ENCODE measurements around the gene RNF213. TPM values are rescaled to one million over a fixed set of nuclear protein-coding genes. Genes with fewer than 3 reads are reported as not detected.

The RNF213 gene
- total RNA-seq, 2 experiments from 2014 or later: 152 TPM

DNA sequence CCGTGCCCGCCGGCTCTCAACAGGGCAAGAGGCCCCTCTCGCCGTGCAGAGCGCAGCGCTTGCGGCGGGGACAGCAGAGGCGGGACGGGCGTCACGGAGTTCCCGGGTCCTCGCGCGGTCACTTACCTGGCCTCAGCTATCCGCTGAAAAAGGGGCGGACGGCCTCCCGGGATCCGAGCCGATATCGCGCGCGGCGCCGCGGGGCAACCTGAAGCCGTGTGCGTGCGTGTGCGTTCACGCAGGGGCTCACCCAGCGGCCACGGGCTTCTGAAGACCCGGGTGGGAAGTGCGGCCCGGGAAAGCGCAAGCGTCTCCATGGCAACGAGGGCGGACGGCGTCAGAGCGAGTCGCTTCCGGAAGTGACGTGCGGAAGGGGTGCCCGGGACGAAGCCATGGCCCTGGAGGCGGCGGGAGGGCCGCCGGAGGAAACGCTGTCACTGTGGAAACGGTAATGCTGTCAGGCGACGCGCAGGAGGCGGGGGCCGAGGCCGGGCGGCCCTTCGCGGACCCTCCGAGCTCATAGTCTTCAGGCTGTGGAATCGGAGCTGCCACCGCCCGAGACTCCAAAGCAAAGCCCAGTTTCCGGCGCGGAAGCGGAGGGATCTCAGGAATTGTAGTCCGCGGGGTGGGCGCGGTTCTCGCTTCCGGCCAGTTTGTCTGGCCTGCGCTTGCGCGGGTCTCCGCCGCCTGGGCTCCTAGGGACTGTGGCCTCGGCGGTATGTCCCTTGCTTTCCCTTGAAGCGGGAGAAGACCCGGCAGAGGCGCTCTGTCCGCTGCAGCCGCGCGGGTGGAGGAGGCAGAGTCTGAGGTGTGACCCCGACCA lies 154.4 kb downstream of the RNF213 start, which contains the start of gene ENDOV:
Gene ENDOV, plus strand, starts transcription at position 365 of the 823 bp plus-strand sequence. Its CDS starts 28 bp downstream, at position 393.
- CTCF ChIA-PET: interaction anchor here (1.0 to 2.6 kb wide), 3 partner anchors 13 to 578 kb away, joined by 3 to 10 read pairs (median 3); no protein-coding TSS in a partner anchor
- POLR2A ChIA-PET: no interaction called here

GRCh38 chr17:80415626-80416137 lies 155.0 kb downstream of the RNF213 start:
- POLR2A ChIA-PET: no interaction called here
- CTCF ChIA-PET: interaction anchor here (1.0 to 2.6 kb wide), 3 partner anchors 12 to 577 kb away, joined by 3 to 10 read pairs (median 3); no protein-coding TSS in a partner anchor

- ChIA-PET POLR2A (no interaction called here), CTCF (interaction anchor here (1.0 to 2.6 kb wide), 3 partner anchors 11 to 576 kb away, joined by 3 to 10 read pairs (median 3); no protein-coding TSS in a partner anchor)
Observed at GRCh38 chr17:80416260-80416939, 155.7 kb downstream of the RNF213 start.

GRCh38 chr17:80416940-80417293 lies 156.3 kb downstream of the RNF213 start:
- CTCF ChIA-PET: interaction anchor here (2.6 kb wide), 1 partner anchor 11 kb away, joined by 10 read pairs; no protein-coding TSS in a partner anchor
- POLR2A ChIA-PET: no interaction called here

DNA sequence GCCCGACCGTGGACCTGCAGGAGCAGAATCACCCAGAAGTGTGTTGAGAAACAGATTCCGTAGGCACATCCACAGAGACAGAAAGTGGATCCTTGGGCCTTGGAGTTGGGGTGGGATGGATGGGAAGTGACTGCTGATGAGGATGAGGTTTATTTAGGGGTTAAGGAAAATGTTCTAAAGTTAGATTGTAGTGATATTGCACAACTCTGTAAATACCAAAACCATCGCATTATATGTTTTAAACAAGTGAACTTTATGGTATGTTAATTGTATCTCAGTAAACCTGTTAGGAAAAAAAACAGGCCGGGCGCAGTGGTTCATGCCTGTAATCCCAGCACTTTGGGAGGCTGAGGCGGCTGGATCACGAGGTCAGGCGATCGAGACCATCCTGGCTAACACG lies 157.9 kb downstream of the RNF213 start:
- CTCF ChIA-PET: interaction anchor here (1.0 kb wide), 1 partner anchor 8 kb away, joined by 3 read pairs; no protein-coding TSS in a partner anchor

DNA sequence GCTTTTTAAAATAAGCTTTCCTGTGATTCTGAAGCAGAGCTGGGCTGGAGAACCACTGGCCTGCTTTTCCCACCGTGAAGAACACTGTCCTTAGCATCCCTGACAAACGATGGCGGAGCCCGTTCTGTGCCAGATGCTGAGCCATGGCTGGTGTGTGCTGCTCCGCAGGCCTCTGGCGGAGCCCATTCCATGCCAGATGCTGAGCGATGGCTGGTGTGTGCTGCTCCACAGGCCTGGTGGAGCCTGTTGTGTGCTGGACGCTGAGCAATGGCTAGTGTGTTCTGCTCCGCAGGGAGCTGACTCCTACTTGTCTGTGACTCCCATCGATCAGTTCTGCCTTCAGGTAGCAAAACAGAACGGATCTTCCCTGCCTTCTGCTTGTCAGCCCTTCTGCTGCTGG lies 158.6 kb downstream of the RNF213 start:
- ChIA-PET CTCF (interaction anchor here (0.7 to 1.0 kb wide), 2 partner anchors 12 to 266 kb away, joined by 3 read pairs; no protein-coding TSS in a partner anchor), POLR2A (no interaction called here)

More for the DNA sequence above, 157.9 kb downstream of the RNF213 start:
- POLR2A ChIA-PET: no interaction called here

DNA sequence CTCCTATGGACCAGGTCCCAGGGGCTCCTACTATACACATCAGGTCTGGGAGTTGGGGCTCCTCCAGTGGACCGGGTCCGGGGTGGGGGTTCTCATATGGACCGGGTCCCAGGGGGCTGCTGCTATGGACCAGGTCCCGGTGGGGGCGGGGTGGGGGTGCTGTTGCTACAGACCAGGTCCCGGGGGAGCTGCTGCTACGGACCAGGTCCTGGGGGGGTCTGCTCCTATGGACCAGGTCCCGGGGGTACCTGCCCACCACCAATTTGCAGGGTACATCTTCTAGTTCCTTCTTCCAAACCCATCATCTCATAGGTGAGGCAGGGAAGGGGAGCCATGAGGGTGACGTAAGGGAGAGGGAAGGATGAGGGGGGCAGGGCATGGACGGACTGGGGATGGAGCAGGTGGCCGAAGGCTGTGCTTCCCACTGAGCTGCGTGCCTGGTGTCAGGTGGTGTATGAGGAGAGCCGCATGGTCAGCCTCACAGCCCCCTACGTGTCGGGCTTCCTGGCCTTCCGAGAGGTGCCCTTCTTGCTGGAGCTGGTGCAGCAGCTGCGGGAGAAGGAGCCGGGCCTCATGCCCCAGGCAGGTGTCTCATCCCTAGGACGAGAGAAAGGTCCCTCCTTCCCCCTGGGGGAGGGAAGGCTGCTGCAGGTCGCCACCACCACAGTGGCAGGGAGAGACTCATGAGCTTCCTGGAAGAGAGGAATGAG lies 160.9 kb downstream of the RNF213 start:
- ChIA-PET CTCF (no interaction called here), POLR2A (no interaction called here)

DNA sequence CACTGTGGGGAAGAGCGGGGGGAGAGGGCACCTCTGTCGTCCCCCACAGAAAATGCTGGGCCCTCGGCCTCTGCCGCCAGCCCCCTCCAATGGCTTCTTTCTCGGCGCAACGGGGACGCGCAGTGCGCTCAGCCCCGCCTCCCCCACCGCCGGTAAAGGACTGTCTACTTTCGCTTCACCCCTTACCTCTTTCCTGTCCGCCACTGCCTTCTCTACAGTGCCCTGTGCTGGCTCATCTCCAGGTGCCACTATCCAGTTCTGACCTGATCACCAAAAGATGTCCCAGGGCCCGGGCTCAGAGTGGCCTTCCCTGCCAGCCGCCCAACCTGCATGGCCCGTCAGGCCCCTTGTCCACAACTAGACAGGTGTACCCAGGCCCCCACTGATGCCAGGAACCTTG lies 161.6 kb downstream of the RNF213 start:
- POLR2A ChIA-PET: no interaction called here
- CTCF ChIA-PET: no interaction called here

DNA sequence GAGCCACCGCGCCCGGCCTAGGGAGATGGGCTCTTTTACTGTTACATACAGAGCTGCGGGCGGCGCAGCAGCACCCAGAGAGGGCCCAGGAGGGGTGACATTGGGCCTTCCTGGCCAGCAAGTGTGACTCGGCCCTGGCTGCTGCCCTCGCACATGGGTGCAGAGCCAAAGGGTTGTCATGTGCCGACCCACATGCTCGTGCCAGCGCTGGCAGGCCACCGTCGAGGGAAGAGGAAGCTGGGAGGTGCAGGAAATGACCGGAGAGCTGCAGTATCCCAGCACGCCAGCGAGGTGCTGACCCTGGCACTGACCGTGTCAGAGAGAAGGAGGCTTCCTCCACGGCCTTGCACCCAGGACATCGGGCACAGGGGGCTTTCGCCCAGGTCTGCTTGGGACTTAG lies 162.3 kb downstream of the RNF213 start:
- CTCF ChIA-PET: no interaction called here

GRCh38 chr17:80423536-80424225 lies 163.0 kb downstream of the RNF213 start:
- ChIA-PET CTCF (interaction anchor here (1.4 kb wide), 1 partner anchor 558 kb away, joined by 3 read pairs; no protein-coding TSS in a partner anchor), POLR2A (interaction anchor here (0.6 kb wide), 1 partner anchor 31 kb away, joined by 3 read pairs; no protein-coding TSS in a partner anchor)

More for the DNA sequence above, 162.3 kb downstream of the RNF213 start:
- POLR2A ChIA-PET: no interaction called here

DNA sequence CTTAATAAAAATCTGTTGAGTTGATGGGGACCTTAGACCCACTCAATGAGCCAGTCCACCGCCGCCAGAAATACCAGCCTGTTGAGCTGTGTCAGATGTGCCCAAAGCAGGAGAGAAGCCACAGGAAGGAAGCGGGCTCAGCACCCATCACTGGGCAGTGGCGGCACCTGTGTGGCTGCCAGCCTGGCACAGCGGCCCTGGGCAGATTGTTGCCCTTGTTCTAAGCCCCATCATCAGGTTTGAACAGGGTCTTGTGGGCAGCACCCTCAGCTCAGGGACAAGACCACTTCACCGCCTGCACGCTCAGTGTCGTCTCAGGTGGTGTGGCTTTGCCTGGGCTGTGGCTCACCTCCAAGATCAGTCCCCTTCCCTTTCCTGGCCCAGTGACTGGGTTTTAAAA lies 163.6 kb downstream of the RNF213 start:
- ChIA-PET POLR2A (interaction anchor here (0.6 kb wide), 1 partner anchor 30 kb away, joined by 3 read pairs; no protein-coding TSS in a partner anchor), CTCF (interaction anchor here (1.4 kb wide), 1 partner anchor 557 kb away, joined by 3 read pairs; no protein-coding TSS in a partner anchor)

- POLR2A ChIA-PET: no interaction called here
- CTCF ChIA-PET: interaction anchor here (1.4 kb wide), 1 partner anchor 557 kb away, joined by 3 read pairs; no protein-coding TSS in a partner anchor
Observed at GRCh38 chr17:80424878-80425765, 164.5 kb downstream of the RNF213 start.

- ChIA-PET POLR2A (no interaction called here), CTCF (interaction anchor here (1.5 kb wide), 1 partner anchor 545 kb away, joined by 5 read pairs; no protein-coding TSS in a partner anchor)
Observed at GRCh38 chr17:80425835-80426426, 165.3 kb downstream of the RNF213 start.

- ChIA-PET CTCF (interaction anchor here (0.6 to 2.7 kb wide), 29 partner anchors 9 to 719 kb away, joined by 3 to 27 read pairs (median 3); partner anchors contain the start of gene ENDOV), POLR2A (interaction anchor here (0.7 kb wide), 1 partner anchor 562 kb away, joined by 3 read pairs; no protein-coding TSS in a partner anchor)
Observed at GRCh38 chr17:80426671-80427326, 166.1 kb downstream of the RNF213 start.

- ChIA-PET POLR2A (interaction anchor here (0.7 kb wide), 1 partner anchor 561 kb away, joined by 3 read pairs; no protein-coding TSS in a partner anchor), CTCF (interaction anchor here (0.6 to 2.7 kb wide), 29 partner anchors 10 to 718 kb away, joined by 3 to 27 read pairs (median 3); partner anchors contain the start of gene ENDOV)
Observed at GRCh38 chr17:80427366-80428282, 167.0 kb downstream of the RNF213 start.

Data from activated CD8-positive, alpha-beta memory T cell treated with anti-CD3 and anti-CD28 coated beads for 36 hours (primary cell).